HG02970 (cell line): Measurements from ENCODE around the gene ETFBKMT.
"Not testable (repeated sequence)": the region's sequence is repeated elsewhere in the genome, so short reads cannot be mapped to it uniquely, and the experiment has no call there.

Experiments used
- ATAC-seq: cut with Tn5 transposase; IDR thresholded peaks from one replicate; pipeline ENCODE4 v1.9.1; 2021; ENCODE audit warnings: mild to moderate bottlenecking, moderate library complexity, moderate number of reproducible peaks; ENCODE audit not compliant: unreplicated experiment, low FRiP score

Gene ETFBKMT

DNA sequence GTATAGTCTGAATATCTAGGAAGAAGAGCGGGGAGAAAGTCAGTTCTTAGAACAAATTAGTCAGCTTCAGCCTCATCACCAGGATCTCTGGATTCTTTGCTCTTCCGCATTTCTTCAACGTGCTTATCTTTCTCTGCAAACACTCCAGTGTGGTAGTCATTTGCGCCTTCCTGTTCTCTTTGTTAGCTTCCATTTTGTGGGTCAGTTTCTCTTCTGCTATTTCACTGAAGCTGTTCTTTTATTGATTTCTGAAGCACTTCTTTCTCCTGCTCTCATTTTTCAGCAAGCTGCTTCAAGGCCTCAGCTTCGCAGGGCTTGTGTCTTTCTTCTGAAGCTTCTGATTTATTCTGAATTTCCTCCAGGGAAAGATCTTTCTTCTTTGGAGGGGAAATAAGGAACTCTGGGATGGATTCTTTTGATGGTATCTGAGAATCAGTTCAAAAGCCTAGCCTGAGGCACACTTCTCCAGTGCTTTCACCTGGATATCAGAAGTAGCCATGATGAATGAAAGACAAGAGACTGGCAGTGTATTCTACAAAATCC lies 55.9 kb downstream of the ETFBKMT start:
- no peak for ATAC-seq

DNA sequence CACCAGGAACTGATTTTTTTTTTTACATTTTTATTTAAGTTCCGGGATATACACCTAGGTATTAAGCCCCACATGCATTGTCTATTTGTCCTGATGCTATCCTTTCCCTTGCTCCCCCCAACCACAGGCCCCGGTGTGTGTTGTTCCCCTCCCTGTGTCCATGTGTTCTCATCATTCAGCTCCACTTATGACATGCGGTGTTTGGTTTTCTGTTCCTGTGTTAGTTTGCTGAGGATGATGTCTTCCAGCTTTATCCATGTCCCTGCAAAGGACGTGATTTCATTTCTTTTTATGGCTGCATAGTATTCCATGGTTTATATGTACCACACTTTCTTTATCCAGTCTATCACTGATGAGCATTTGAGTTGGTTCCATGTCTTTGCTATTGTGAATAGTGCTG lies 57.5 kb downstream of the ETFBKMT start:
- ATAC-seq: not testable (repeated sequence)

- not testable (repeated sequence) for ATAC-seq
Measured at GRCh38 chr12:31718542-31719198, 59.2 kb downstream of the ETFBKMT start.

- ATAC-seq: no peak
Measured at GRCh38 chr12:31722580-31722979, 63.1 kb downstream of the ETFBKMT start.
